ENCODE data around the gene FOXL2NB.

DNA sequence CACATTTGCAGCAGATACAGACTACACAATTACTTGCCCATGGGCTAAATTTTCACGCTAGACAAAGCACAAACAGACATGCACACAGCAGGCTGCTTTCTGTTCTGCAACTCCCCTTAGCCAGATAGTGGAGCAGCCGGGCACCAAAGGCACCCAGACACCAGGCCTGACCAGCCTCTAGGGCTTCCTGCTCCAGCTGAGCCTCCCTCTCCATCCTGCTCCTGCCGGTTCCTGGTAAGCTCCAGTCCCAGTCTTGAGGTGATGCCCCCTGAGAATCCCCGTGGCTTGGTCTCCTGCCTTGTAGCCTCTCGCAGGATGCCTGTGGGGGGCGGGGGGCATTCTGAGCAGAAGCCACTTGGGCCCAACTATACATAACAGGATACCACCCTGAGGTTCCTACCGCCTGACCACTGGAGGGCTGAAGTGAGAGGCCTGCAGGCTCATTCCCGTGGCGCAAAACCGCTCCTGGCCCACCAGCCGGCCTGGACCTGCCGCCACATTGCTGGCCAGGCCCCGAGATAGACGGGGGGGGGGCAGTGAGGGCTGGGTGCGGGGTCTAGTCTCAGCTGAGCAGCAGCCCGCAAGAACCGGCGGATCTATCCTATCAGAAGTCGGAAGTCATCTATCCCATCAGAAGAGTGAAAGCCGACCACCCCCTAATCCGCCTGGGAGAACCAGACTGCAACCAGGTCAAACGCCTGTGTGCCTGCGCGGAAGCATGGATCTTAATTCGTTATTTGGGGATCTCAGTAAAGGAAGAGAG lies 4.0 kb upstream of the FOXL2NB start:
- no peak for TF ChIP-seq FOXM1 (CRISPR knock-in tag; IDR thresholded peaks at IDR 0.05)
- TF ChIP-seq ZNF557 (CRISPR knock-in tag; IDR thresholded peaks at IDR 0.05), result no peak
- no peak for TF ChIP-seq POLR2A (IDR thresholded peaks at IDR 0.05; ENCODE audit: insufficient read depth in 1 of 2, low read depth in 2 of 2, low read length in 2 of 2)
- TF ChIP-seq, protein P1, sequence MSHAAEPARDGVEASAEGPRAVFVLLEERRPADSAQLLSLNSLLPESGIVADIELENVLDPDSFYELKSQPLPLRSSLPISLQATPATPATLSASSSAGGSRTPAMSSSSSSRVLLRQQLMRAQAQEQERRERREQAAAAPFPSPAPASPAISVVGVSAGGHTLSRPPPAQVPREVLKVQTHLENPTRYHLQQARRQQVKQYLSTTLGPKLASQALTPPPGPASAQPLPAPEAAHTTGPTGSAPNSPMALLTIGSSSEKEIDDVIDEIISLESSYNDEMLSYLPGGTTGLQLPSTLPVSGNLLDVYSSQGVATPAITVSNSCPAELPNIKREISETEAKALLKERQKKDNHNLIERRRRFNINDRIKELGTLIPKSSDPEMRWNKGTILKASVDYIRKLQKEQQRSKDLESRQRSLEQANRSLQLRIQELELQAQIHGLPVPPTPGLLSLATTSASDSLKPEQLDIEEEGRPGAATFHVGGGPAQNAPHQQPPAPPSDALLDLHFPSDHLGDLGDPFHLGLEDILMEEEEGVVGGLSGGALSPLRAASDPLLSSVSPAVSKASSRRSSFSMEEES (CRISPR knock-in tag; IDR thresholded peaks at IDR 0.05), result no peak
- no peak for TF ChIP-seq SP5 (CRISPR knock-in tag; IDR thresholded peaks at IDR 0.05; ENCODE audit: borderline replicate concordance, low read depth)
- no peak for TF ChIP-seq NR2F1 (CRISPR knock-in tag; IDR thresholded peaks at IDR 0.05)
- TF ChIP-seq, protein P2, sequence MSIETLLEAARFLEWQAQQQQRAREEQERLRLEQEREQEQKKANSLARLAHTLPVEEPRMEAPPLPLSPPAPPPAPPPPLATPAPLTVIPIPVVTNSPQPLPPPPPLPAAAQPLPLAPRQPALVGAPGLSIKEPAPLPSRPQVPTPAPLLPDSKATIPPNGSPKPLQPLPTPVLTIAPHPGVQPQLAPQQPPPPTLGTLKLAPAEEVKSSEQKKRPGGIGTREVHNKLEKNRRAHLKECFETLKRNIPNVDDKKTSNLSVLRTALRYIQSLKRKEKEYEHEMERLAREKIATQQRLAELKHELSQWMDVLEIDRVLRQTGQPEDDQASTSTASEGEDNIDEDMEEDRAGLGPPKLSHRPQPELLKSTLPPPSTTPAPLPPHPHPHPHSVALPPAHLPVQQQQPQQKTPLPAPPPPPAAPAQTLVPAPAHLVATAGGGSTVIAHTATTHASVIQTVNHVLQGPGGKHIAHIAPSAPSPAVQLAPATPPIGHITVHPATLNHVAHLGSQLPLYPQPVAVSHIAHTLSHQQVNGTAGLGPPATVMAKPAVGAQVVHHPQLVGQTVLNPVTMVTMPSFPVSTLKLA (IDR thresholded peaks at IDR 0.05), result no peak
- no peak for TF ChIP-seq ARNT2 (CRISPR knock-in tag; IDR thresholded peaks at IDR 0.05; ENCODE audit: low read depth)
- no peak for TF ChIP-seq NFATC3 (CRISPR knock-in tag; IDR thresholded peaks at IDR 0.05)
- no peak for TF ChIP-seq CTCF (CRISPR knock-in tag; IDR thresholded peaks at IDR 0.05)
- no peak for TF ChIP-seq ZSCAN30 (CRISPR knock-in tag; IDR thresholded peaks at IDR 0.05)
- TF ChIP-seq YY1 (IDR thresholded peaks at IDR 0.05; ENCODE audit: insufficient read depth, insufficient replicate concordance, low read depth, low read length), result no peak
- no peak for TF ChIP-seq PAX8 (CRISPR knock-in tag; IDR thresholded peaks at IDR 0.05; ENCODE audit: borderline replicate concordance)
- no peak for TF ChIP-seq THAP11 (CRISPR knock-in tag; IDR thresholded peaks at IDR 0.05)

All from HepG2 (cell line).